ENCODE data around the gene MCM3AP.
"Not testable (repeated sequence)": the region's sequence is repeated elsewhere in the genome, so short reads cannot be mapped to it uniquely, and the experiment has no call there.

The MCM3AP gene

GRCh38 chr21:46317710-46318463 lies 32.5 kb upstream of the MCM3AP start:
- no peaks in the 10 kb centered on the region for H3K36me3 Mint-ChIP-seq
- no peaks in the 10 kb centered on the region for H3K27me3 Mint-ChIP-seq
- H3K4me1 Mint-ChIP-seq, result peaks cover 19% of the 10 kb centered on the region
- H3K27ac Mint-ChIP-seq, result no peak overlapping the region
- no peak overlapping the region for H3K4me3 Mint-ChIP-seq
- H3K9me3 Mint-ChIP-seq, result no peaks in the 10 kb centered on the region

GRCh38 chr21:46316708-46317324 lies 31.4 kb upstream of the MCM3AP start:
- H3K9me3 Mint-ChIP-seq, result no peaks in the 10 kb centered on the region
- no peak overlapping the region for H3K27ac Mint-ChIP-seq
- no peak overlapping the region for H3K4me3 Mint-ChIP-seq
- no peaks in the 10 kb centered on the region for H3K27me3 Mint-ChIP-seq
- no peaks in the 10 kb centered on the region for H3K36me3 Mint-ChIP-seq
- H3K4me1 Mint-ChIP-seq, result peaks cover 12% of the 10 kb centered on the region

GRCh38 chr21:46314441-46315020 lies 29.1 kb upstream of the MCM3AP start:
- Mint-ChIP-seq H3K4me1 (no peaks in the 10 kb centered on the region), H3K4me3 (no peak overlapping the region), H3K27ac (no peak overlapping the region), H3K36me3 (no peaks in the 10 kb centered on the region), H3K27me3 (no peaks in the 10 kb centered on the region), H3K9me3 (no peaks in the 10 kb centered on the region)

- H3K4me3 Mint-ChIP-seq, result no peak overlapping the region
- no peaks in the 10 kb centered on the region for H3K36me3 Mint-ChIP-seq
- no peaks in the 10 kb centered on the region for H3K27me3 Mint-ChIP-seq
- H3K4me1 Mint-ChIP-seq, result no peaks in the 10 kb centered on the region
- no peaks in the 10 kb centered on the region for H3K9me3 Mint-ChIP-seq
- no peak overlapping the region for H3K27ac Mint-ChIP-seq
Measured at GRCh38 chr21:46312949-46313348, 27.5 kb upstream of the MCM3AP start.

GRCh38 chr21:46311568-46311967 lies 26.2 kb upstream of the MCM3AP start:
- no peaks in the 10 kb centered on the region for H3K36me3 Mint-ChIP-seq
- H3K4me3 Mint-ChIP-seq, result no peak overlapping the region

GRCh38 chr21:46310260-46310659 lies 24.8 kb upstream of the MCM3AP start:
- H3K27ac Mint-ChIP-seq, H3K4me3 Mint-ChIP-seq, H3K4me1 Mint-ChIP-seq, H3K27me3 Mint-ChIP-seq, H3K36me3 Mint-ChIP-seq, H3K9me3 Mint-ChIP-seq: not testable (repeated sequence)

More at GRCh38 chr21:46311568-46311967, 26.2 kb upstream of the MCM3AP start:
- Mint-ChIP-seq H3K27me3 (no peaks in the 10 kb centered on the region), H3K9me3 (no peaks in the 10 kb centered on the region), H3K4me1 (no peaks in the 10 kb centered on the region), H3K27ac (no peak overlapping the region)

DNA sequence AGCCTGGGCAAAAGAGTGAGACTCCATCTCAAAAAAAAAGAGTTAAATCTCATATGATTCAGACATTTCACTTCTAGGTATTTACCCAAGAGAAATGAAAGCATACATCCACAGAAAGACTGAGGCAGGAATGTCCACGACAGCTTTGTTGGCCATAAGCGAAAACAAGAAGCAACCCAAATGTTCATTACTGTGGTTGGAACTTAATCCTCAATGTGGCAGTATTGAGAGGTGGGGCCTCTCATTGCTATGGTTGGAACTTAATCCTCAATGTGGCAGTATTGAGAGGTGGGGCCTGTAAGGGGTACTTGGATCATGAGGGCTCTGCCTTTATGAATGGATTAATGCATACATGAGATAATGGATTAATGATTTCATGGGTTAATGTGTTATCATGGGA lies 23.0 kb upstream of the MCM3AP start:
- no peaks in the 10 kb centered on the region for H3K27me3 Mint-ChIP-seq
- H3K4me3 Mint-ChIP-seq, result no peak overlapping the region
- no peaks in the 10 kb centered on the region for H3K9me3 Mint-ChIP-seq
- peaks cover 5% of the 10 kb centered on the region for H3K36me3 Mint-ChIP-seq
- H3K27ac Mint-ChIP-seq, result no peak overlapping the region
- H3K4me1 Mint-ChIP-seq, result no peaks in the 10 kb centered on the region

DNA sequence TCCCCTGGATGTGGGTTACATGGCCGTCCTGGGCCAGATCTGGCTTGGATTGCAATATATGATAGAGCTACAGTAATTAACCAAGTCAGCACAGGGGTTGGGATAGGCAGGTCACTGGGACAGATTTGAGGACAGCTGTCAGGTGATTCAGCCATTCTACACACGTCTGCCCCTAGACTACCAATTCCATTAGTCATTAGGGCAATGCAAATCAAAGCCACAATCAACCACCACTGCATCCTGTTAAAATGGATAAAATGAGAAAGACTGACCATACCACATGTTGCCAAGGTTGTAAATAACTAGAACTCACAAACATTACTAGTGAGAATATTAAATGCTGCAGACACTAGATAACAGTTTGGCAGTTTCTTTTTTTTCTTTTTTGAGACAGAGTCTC lies 22.2 kb upstream of the MCM3AP start:
- H3K27me3 Mint-ChIP-seq, result no peaks in the 10 kb centered on the region
- H3K9me3 Mint-ChIP-seq, result no peaks in the 10 kb centered on the region
- H3K36me3 Mint-ChIP-seq, result peaks cover 5% of the 10 kb centered on the region
- no peak overlapping the region for H3K4me3 Mint-ChIP-seq
- H3K27ac Mint-ChIP-seq, result no peak overlapping the region
- H3K4me1 Mint-ChIP-seq, result no peaks in the 10 kb centered on the region

GRCh38 chr21:46304955-46305354 lies 19.5 kb upstream of the MCM3AP start:
- peaks cover 5% of the 10 kb centered on the region for H3K36me3 Mint-ChIP-seq
- H3K4me1 Mint-ChIP-seq, result no peaks in the 10 kb centered on the region
- H3K27ac Mint-ChIP-seq, result no peak overlapping the region

DNA sequence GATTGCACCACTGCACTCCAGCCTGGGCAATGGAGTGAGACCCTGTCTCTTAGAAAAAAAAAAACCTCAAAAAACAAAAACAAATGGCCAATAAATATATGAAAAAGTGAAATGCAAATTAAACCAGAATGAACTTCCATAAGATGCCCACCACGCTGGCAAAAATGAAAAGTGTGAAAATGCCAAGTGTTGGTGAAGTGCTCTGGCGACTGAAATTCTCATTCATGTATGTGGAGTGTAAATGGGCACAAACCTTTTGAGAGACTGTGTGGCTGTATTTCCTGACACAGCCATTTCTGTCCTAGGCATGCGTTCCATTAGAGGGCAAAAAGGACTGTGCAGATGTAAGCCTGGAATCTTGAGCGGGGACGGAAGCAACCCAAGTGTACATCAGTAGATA lies 19.0 kb upstream of the MCM3AP start:
- no peaks in the 10 kb centered on the region for H3K4me1 Mint-ChIP-seq
- no peak overlapping the region for H3K4me3 Mint-ChIP-seq
- no peak overlapping the region for H3K27ac Mint-ChIP-seq
- peaks cover under 1% of the 10 kb centered on the region for H3K27me3 Mint-ChIP-seq
- H3K9me3 Mint-ChIP-seq, result no peaks in the 10 kb centered on the region
- peaks cover 5% of the 10 kb centered on the region for H3K36me3 Mint-ChIP-seq

More at GRCh38 chr21:46304955-46305354, 19.5 kb upstream of the MCM3AP start:
- Mint-ChIP-seq H3K27me3 (no peaks in the 10 kb centered on the region), H3K4me3 (no peak overlapping the region), H3K9me3 (no peaks in the 10 kb centered on the region)

- Mint-ChIP-seq H3K27me3 (peaks cover 3% of the 10 kb centered on the region), H3K36me3 (peaks cover 5% of the 10 kb centered on the region), H3K9me3 (no peaks in the 10 kb centered on the region), H3K4me1 (peaks cover 5% of the 10 kb centered on the region), H3K4me3 (no peak overlapping the region), H3K27ac (no peak overlapping the region)
Measured at GRCh38 chr21:46301759-46302158, 16.3 kb upstream of the MCM3AP start.

DNA sequence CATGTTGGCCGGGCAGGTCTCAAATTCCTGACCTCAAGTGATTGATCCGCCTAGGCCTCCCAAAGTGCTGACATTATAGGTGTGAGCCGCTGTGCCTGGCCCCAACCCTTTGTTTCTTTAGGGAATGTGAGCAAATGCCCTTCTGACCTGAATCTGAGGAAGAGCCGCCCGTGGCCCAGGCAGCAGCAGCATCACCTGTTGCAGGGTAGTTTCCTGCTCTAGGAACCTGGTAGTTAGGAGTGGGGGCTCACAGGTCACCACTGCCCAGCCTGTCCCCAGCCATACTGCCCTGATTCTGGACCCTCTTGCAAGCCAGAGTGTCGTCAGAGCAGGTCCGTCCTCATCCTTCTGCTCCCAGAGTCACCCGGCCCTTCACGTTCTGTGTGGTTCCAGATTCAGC lies 13.8 kb upstream of the MCM3AP start:
- H3K27ac Mint-ChIP-seq, result peak overlapping the region; percentile 30
- no peaks in the 10 kb centered on the region for H3K9me3 Mint-ChIP-seq
- H3K4me1 Mint-ChIP-seq, result peaks cover 5% of the 10 kb centered on the region

GRCh38 chr21:46297338-46298271 lies 12.2 kb upstream of the MCM3AP start:
- H3K27ac Mint-ChIP-seq, result peak overlapping the region; percentile 46
- H3K9me3 Mint-ChIP-seq, result no peaks in the 10 kb centered on the region
- H3K4me1 Mint-ChIP-seq, result peaks cover 5% of the 10 kb centered on the region
- peaks cover 3% of the 10 kb centered on the region for H3K27me3 Mint-ChIP-seq
- H3K36me3 Mint-ChIP-seq, result no peaks in the 10 kb centered on the region
- H3K4me3 Mint-ChIP-seq, result peak overlapping the region; percentile 79

More for the DNA sequence above, 13.8 kb upstream of the MCM3AP start:
- Mint-ChIP-seq H3K27me3 (peaks cover 3% of the 10 kb centered on the region), H3K4me3 (no peak overlapping the region), H3K36me3 (no peaks in the 10 kb centered on the region)

GRCh38 chr21:46295996-46296752 lies 10.8 kb upstream of the MCM3AP start:
- Mint-ChIP-seq H3K9me3 (no peaks in the 10 kb centered on the region), H3K4me3 (peak overlapping the region; percentile 49), H3K27ac (no peak overlapping the region), H3K4me1 (peaks cover 5% of the 10 kb centered on the region), H3K36me3 (peaks cover 2% of the 10 kb centered on the region), H3K27me3 (peaks cover 3% of the 10 kb centered on the region)

Measured in activated naive CD4-positive, alpha-beta T cell treated with anti-CD3 and anti-CD28 coated beads, Interleukin-2, amount 50 U/mL, for 24 hours (primary cell).